GM11168 (cell line): ENCODE data around the gene ZMAT5.

Source experiments
- in situ Hi-C: fragments of 300-500 bp; cut with MboI; formaldehyde crosslinking; loops from one replicate; pipeline ENCODE4 v1.12.0; 2022; ENCODE audit warnings: low sequenced_read_pairs; ENCODE audit not compliant: unreplicated experiment

ZMAT5 gene

GRCh38 chr22:29715705-29716104 lies 51.1 kb downstream of the ZMAT5 start:
- in situ Hi-C loops = no loop called here

GRCh38 chr22:29715240-29715639 lies 51.6 kb downstream of the ZMAT5 start:
- in situ Hi-C loops = no loop called here

DNA sequence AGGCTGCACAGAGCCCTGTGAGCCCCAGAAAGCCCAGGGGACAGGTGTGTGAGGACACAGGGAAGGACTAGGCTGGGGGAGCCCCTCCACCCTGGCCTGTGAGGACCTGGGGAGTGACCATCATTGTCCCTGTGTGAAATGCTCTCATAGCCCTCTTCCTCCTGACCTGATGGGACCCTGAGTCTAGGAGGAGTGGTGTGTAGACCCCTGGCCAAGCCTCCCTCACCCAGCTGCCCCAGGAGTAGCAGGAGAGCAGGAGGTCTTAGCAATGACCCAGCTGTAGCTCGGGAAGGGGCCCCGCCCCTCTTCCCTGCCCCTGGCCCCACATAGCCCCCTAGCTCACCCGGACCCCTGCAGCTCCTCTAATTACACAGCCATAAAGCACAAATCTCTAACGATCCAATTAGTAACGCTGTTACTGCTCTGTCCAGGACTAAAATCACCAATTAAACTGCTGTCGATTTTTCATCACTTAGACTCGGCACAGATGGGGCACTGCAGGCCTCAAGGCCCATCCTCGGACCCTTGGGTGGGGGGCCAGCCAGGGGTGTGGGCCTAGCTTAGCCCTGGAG lies 53.6 kb downstream of the ZMAT5 start:
- in situ Hi-C loops = no loop called here

DNA sequence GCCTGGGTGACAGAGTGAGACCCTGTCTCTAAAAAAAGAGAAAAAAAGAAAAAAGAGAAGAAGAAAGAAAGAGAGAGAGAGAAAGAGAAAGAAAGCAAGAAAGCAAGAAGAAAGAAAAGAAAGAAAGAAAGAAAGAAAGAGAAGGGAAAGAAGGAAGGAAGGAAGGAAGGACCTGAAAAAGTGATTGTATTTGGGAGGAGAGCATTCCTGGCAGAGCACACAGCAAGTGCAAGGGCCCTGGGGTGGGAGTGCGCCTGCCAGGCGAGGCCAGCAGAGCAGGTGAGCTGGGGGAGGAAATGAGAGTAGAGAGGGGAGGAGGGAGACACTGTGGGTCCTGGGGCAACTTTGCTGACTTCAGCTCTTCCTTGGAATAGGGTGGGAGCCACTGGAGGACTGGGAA lies 54.7 kb downstream of the ZMAT5 start:
- in situ Hi-C loops = no loop called here

DNA sequence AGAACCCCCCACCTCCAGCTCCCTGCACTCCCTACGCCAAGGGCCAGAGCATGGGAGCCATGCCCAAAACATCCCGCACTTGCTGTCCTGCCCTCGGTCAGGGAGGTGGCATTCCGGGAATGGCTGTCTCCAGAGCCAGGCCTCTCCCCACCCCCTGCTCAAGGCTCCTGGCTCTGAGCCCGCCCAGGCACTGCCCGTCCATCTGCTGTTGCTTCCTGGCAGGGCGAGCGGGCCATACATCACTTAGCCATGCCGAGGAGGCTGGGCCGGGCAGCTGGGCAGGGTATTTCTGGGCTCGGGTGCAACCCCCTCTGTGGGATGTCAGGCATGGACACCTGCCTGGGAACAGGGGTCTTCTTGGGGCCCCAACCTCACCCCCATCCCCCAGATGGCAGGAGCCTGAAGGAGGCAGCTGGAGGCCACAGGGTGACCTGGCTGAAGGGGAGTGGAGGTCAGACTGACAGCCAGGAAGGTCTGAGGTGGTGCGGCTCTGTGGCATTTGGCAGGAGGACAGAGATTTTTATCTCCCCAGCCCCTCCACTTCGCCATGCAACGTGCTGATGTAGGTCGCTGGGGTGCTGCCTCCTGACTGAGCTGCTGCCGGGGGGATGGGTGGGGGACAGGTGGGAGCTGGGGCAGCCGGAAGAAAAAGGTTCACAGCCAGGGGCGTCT lies 55.7 kb downstream of the ZMAT5 start:
- in situ Hi-C loops = no loop called here

DNA sequence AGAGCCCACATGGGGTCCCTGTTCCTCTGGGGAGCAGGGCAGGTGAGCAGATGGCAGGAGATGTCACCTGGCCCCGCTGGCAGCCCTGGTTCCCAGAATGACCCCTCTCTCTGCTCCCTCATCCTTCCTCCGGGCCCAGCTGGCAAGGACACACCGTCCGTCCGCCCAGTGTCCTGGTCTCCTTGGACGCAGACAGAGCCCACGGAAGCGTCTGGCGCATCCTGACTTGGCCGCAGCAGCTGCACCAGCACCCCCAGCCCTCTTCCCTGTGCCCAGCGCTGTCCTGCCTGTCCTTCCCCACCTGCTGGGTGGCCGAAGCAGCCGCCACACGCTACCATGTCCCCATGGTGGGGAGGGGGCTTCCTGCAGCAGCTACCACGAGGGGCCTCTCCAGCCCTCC lies 56.6 kb downstream of the ZMAT5 start:
- in situ Hi-C loops = no loop called here

DNA sequence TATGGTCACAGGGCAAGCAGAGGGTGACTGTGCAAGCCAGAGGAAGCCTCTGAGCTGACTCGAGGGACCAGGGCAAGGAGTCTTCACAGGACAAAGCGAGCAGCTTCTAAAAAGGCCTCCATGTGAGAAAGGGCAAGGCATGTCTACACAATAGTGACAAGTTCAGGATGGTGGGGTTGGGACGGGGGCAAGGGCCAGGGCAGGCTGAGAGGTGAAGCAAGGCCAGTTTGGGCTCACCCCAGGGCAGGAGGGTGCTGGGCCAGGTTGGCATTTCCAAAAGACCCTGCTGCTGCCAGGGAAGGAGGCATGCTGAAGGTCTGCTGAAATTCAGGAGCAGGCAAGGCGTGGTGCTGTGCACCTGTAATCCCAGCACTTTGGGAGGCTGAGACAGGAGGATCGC lies 59.3 kb downstream of the ZMAT5 start:
- in situ Hi-C loops = no loop called here

- in situ Hi-C loops = no loop called here
These were observed 59.8 kb downstream of the ZMAT5 start for GRCh38 chr22:29707010-29707409.

DNA sequence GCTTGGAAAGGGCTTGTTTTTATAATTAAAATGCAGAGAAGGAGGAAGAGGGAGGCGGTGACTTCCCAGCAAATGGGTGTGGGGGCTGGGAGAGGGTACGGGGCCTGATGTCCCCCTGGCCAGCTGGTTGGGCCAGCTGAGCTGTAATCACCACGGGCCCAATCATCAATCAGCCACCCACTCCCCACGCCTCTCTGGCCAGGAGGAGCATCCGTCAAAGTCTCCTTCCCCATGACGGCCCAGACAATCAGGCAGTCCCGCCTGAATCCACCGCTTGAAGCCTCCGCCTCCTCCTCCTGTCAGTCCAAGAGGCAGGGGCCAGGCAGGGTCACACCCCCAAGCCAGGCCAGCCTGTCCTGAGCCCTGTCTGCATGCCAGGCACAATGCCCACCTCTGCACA lies 60.3 kb downstream of the ZMAT5 start:
- in situ Hi-C loops = no loop called here

- in situ Hi-C loops = no loop called here
These were observed 61.2 kb downstream of the ZMAT5 start for GRCh38 chr22:29705651-29706050.

- in situ Hi-C loops = no loop called here
These were observed 62.1 kb downstream of the ZMAT5 start for GRCh38 chr22:29704528-29705285.

- in situ Hi-C loops = no loop called here
These were observed 63.1 kb downstream of the ZMAT5 start for GRCh38 chr22:29703569-29704195.

DNA sequence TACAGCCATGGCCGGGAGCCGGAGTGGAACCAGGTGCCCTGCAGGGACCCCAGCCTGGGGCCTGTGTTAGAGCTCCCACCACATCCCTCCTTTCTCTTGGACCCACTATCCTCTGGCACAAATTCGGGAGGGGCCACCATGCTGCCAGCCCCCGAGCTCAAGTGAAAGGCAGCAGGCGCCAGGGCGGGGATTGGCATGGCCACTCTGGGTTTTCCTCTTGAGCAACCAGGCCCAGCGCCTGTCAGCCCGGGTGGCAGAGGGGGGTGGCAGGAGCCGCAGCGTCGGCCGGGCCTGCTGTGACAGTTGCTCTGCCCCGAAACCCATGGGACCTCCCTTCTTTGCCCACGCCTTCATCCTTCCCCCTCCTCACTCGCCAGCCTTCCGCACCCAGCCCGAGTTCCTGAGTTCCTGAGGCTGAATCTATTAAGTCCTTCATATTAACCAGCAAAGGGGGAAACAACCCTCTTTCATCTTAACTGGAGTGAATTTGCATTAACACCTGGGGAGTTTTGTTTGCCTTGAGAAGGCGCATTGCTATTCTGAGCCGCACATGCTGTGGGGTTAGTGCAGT lies 63.8 kb downstream of the ZMAT5 start:
- in situ Hi-C loops = no loop called here

- in situ Hi-C loops = no loop called here
These were observed 64.5 kb downstream of the ZMAT5 start for GRCh38 chr22:29702000-29702930.

- in situ Hi-C loops = no loop called here
These were observed 65.4 kb downstream of the ZMAT5 start for GRCh38 chr22:29701155-29701999.

DNA sequence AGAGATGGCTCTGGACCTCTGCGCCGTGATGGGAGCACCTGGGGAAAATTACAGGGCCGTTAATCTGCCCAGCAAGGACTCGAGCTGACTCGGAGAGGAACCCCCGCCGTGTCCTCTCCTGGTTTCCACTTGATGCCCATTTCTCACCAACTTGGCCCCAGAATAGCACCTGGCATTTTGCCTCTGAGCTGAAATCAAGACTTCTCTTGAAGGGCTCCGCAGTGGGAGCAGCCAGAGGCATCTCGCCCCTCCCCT lies 66.0 kb downstream of the ZMAT5 start:
- in situ Hi-C loops = no loop called here

DNA sequence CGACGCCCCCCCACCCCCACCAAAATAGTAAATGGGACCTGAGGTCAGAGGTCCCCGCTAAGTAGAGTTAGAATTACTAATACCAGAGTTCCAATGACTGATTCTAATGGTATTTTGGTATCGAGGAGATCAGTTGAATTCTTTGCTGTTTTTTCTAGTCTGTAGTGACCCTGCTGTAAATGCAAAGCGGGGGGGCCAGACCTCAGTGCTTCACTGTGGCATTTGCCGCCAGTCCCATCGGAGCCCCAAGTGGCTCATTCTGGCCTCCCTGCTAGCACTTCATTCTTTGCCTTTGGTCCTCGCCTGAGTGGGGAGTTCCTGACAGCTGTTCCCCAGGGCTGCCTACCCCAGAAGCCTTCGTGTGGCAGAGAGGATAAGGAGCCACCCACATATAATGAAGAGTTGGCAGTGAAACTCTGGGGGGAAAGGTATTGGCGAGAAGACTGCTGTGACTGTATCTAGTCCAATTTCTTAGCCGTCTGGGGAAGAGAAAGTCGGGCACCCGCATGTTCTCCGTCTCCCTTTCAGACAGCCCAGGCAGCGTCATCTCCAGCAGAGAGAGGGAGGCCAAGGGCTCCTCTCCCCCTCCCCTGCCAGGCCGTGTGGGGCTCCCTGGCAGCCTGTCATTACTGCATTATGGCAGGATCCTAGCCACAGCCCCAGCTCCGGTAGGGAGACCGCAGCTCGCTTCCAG lies 66.5 kb downstream of the ZMAT5 start:
- in situ Hi-C loops = no loop called here

DNA sequence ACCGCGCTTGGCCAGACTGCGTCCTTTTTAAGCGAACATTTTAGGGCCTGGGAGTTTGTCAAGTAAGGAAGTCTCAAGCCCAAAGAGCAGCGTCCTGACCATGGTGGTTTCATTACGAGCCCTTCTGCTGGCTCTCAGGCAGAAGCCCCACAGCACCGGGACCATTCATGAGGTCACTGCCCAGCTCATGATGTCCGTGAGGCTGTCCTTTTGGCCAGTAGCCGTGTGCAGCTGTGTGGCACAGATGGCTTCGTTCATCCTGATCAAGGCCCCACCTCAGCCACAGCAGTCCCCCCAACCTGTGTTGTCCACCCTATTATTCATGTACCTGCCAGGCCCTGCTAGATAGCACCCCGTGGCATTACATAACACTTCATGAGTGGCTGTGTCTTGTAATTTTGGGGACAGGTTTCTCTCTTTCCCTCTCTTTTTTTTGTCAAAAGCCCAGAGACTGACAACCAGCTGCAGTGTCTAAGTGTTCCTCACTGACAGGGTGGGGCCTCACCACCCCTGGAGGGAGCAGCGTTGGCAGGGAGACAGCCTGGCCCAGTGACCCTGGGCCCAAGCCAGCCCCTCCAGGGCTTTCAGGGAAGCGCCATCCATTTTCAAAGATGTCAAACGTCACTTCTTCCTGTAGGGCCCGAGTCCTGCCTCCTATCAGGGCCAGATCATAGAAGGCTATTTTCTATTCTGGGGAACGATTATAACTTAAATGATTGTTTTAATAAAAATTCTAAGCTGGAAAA lies 68.8 kb downstream of the ZMAT5 start:
- in situ Hi-C loops = no loop called here
